GM12878 (cell line): ENCODE data around the gene SCAANT1. TPM values are rescaled to one million over a fixed set of nuclear protein-coding genes. Genes with fewer than 3 reads are reported as not detected.

Source experiments
- ATAC-seq: fragments of 200-7000 bp; cut with Tn5 transposase; 3 replicates; pipeline ENCODE4 v1.9.1; 2020; ENCODE audit warnings: mild to moderate bottlenecking, moderate library complexity
- BruUV-seq: library from RNA; stranded (reverse); fragments of 400-500 nt; replicated peaks from 2 replicates; lab custom pipeline; 2021; lab: Mats Ljungman, UMichigan
- CTCF ChIA-PET: fragments of 300-600 bp; sonication (Branson Sonifier 250); formaldehyde crosslinking; extraction: SDS; loops from one replicate; lab custom pipeline; 2021; ENCODE audit warnings: inconsistent platforms; lab: Yijun Ruan, JAX
- POLR2A ChIA-PET: fragments of 350-600 bp; formaldehyde crosslinking; extraction: SDS; loops from one replicate; lab custom pipeline; 2021; ENCODE audit warnings: inconsistent platforms; lab: Charles Lee
- RAD21 ChIA-PET: fragments of 300-600 bp; sonication (Branson Sonifier 250); formaldehyde crosslinking; loops from one replicate; lab custom pipeline; 2023; ENCODE audit warnings: antibody characterized with exemption; ENCODE audit not compliant: unreplicated experiment; lab: Charles Lee
- SMC1A ChIA-PET: fragments of 300-600 bp; sonication (Branson Sonifier 250); formaldehyde crosslinking; loops from one replicate; lab custom pipeline; 2023; ENCODE audit not compliant: unreplicated experiment, uncharacterized antibody; lab: Charles Lee
- DNase-seq: peaks from one replicate; pipeline ENCODE4 v3.0.0-alpha.2; 2011; ENCODE audit warnings: low read depth, low spot score
- FAIRE-seq: peaks from 3 replicates; lab custom pipeline; 2011; peaks lifted over from hg19 to GRCh38; lab: Jason Lieb, UNC
- H2AFZ ChIP-seq: 2 replicates; pipeline ENCODE4 v1.6.0; 2011; ENCODE audit warnings: low read depth, low read length, control low read depth; ENCODE audit not compliant: control insufficient read depth
- H3K27ac ChIP-seq: 2 replicates; pipeline ENCODE4 v1.5.1; 2011; ENCODE audit warnings: control low read depth; ENCODE audit not compliant: control insufficient read depth, insufficient read depth
- H3K27me3 ChIP-seq, 2 experiments: replicated peaks in 1 of 2; 2 replicates each; pipeline versions ENCODE4 v1.6.0 to v1.6.1; 2011; ENCODE audit warnings: low read length in 1 of 2; ENCODE audit not compliant: control insufficient read depth in 2 of 2, insufficient read depth in 2 of 2
- H3K36me3 ChIP-seq, 2 experiments: 2 replicates each; pipeline ENCODE4 v1.5.1; 2011; ENCODE audit warnings: low read length in 1 of 2; ENCODE audit not compliant: control insufficient read depth in 2 of 2, insufficient read depth in 2 of 2
- H3K4me1 ChIP-seq: 2 replicates; pipeline ENCODE4 v1.6.1; 2011; ENCODE audit warnings: mild to moderate bottlenecking, low read length, moderate library complexity, mixed read lengths; ENCODE audit not compliant: control insufficient read depth, insufficient read depth
- H3K4me2 ChIP-seq: 2 replicates; pipeline ENCODE4 v1.6.0; 2011; ENCODE audit warnings: control low read depth; ENCODE audit not compliant: control insufficient read depth, insufficient read depth
- H3K4me3 ChIP-seq: fragments of 200-600 bp; sonication (generic); 2 replicates; pipeline ENCODE4 v1.5.1; 2016
- H3K79me2 ChIP-seq: 2 replicates; pipeline ENCODE4 v1.6.0; 2011; ENCODE audit warnings: low read length; ENCODE audit not compliant: control insufficient read depth, insufficient read depth
- H3K9ac ChIP-seq: 2 replicates; pipeline ENCODE4 v1.8.0; 2011; ENCODE audit warnings: low read length, control low read depth, mixed read lengths; ENCODE audit not compliant: control insufficient read depth, insufficient read depth
- H3K9me3 ChIP-seq: replicated peaks from 3 replicates; pipeline ENCODE4 v1.5.1; 2011; ENCODE audit warnings: mild to moderate bottlenecking, low read length; ENCODE audit not compliant: control insufficient read depth, insufficient read depth
- H4K20me1 ChIP-seq: 2 replicates; pipeline ENCODE4 v1.6.0; 2011; ENCODE audit not compliant: control insufficient read depth, insufficient read depth
- MLLT1 ChIP-seq: fragments of 450-650 bp; IDR thresholded peaks from 2 replicates; pipeline ENCODE4 v1.6.1; 2016; ENCODE audit warnings: mild to moderate bottlenecking
- WGBS: methylation state at CpG from one replicate; pipeline ENCODE4 v1.1.6; 2016; ENCODE audit warnings: low lambda C conversion rate; ENCODE audit not compliant: insufficient replicate concordance, insufficient coverage; ENCODE audit errors: missing lambda C conversion rate; 5-methylcytosine and 5-hydroxymethylcytosine counted together
- in situ Hi-C: fragments of 300-500 bp; cut with MboI; formaldehyde crosslinking; loops from 9 replicates; pipeline ENCODE4 v1.14.3; 2018; ENCODE audit warnings: mixed read lengths
- intact Hi-C: fragments of 100-400 bp; cut with micrococcal nuclease; formaldehyde crosslinking; loops from one replicate; pipeline ENCODE4 v1.14.2; 2022; ENCODE audit not compliant: unreplicated experiment
- polyA plus RNA-seq, 11 experiments: library from polyadenylated mRNA; depleted of rRNA in 4 of 11; unstranded in 6 of 11; stranded (reverse) in 5 of 11; fragments of >200 nt; fragmentation: Nextera tagmentation in 4 of 11; fragmentation: Illumina TruSeq in 1 of 11; extraction: Ambion mirVana in 4 of 11; extraction: Trizol in 1 of 11; gene quantifications; 1 replicate in 1 of 11; 2 replicates in 10 of 11; pipeline versions ENCODE4 v1.2.1 to v1.2.3, GENCODE V29; 2011 to 2016; ENCODE audit warnings: inconsistent platforms in 2 of 11, missing spikeins in 2 of 11, low read depth in 1 of 11
- total RNA-seq, 4 experiments: library from RNA; depleted of rRNA in 3 of 4; stranded (reverse); fragments of >200 nt in 3 of 4; fragmentation: Illumina TruSeq in 1 of 4; extraction: Trizol in 1 of 4; gene quantifications; 2 replicates each; pipeline versions ENCODE4 v1.2.1 to v1.2.3, GENCODE V29; 2013 to 2021
- TF ChIP-seq, protein P1 (sequence below): fragments of 450-650 bp; IDR thresholded peaks from 2 replicates; pipeline ENCODE4 v1.6.1; 2016; ENCODE audit warnings: mild to moderate bottlenecking, moderate library complexity, borderline replicate concordance

SCAANT1 gene
- total and polyA plus RNA-seq, 10 of the 15 experiments (the other 5 are each of a cell fraction or from before 2014, with no cell fraction given): 0.60 to 1.7 (median 0.95) TPM; not detected in 6

DNA sequence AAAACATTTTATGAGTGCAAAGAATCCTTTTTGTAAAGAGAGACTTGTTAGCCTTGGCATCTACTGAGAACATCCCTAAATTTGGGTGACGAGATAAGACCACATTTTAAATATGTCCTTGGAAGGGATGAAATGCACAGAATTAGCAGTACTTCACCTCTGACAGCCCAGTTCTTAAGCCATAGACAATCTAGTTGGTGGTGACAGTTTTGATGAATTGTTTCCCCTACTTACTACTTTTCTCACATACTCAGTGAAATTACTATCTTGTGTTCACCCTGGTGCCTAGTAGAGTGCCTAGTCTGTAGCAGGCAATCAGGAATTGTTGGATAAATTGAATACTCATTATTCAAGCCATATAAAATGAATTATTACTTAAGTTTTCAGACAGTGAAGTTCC is 3.4 kb downstream of the SCAANT1 start:
- ATAC-seq (no peak), FAIRE-seq (no peak), DNase-seq (no peak)
- ChIA-PET CTCF (no interaction called here), SMC1A (interaction anchor here (1.4 to 2.0 kb wide), 2 partner anchors 12 to 31 kb away, joined by 9 to 10 read pairs; no protein-coding TSS in a partner anchor), POLR2A (no interaction called here), RAD21 (no interaction called here)
- Histone ChIP-seq H3K79me2 (peaks cover 12% of the 10 kb centered on the region), H3K36me3 (peaks cover 1 to 4% of the 10 kb centered on the region in 2 experiments; a peak in 2 of 4 replicates), H3K4me3 (no peak overlapping the region), H3K9me3 (no peaks in the 10 kb centered on the region), H4K20me1 (no peaks in the 10 kb centered on the region), H3K4me2 (no peak overlapping the region), H3K9ac (no peak overlapping the region), H2AFZ (no peak overlapping the region), H3K27ac (no peak overlapping the region), H3K27me3 (no peaks in the 10 kb centered on the region), H3K4me1 (peaks cover 16% of the 10 kb centered on the region)
- WGBS: 100% methylated on average over 1 of the region's 1 CpG
- in situ Hi-C loops: no loop called here
- no peak for TF ChIP-seq MLLT1
- TF ChIP-seq, protein P1, sequence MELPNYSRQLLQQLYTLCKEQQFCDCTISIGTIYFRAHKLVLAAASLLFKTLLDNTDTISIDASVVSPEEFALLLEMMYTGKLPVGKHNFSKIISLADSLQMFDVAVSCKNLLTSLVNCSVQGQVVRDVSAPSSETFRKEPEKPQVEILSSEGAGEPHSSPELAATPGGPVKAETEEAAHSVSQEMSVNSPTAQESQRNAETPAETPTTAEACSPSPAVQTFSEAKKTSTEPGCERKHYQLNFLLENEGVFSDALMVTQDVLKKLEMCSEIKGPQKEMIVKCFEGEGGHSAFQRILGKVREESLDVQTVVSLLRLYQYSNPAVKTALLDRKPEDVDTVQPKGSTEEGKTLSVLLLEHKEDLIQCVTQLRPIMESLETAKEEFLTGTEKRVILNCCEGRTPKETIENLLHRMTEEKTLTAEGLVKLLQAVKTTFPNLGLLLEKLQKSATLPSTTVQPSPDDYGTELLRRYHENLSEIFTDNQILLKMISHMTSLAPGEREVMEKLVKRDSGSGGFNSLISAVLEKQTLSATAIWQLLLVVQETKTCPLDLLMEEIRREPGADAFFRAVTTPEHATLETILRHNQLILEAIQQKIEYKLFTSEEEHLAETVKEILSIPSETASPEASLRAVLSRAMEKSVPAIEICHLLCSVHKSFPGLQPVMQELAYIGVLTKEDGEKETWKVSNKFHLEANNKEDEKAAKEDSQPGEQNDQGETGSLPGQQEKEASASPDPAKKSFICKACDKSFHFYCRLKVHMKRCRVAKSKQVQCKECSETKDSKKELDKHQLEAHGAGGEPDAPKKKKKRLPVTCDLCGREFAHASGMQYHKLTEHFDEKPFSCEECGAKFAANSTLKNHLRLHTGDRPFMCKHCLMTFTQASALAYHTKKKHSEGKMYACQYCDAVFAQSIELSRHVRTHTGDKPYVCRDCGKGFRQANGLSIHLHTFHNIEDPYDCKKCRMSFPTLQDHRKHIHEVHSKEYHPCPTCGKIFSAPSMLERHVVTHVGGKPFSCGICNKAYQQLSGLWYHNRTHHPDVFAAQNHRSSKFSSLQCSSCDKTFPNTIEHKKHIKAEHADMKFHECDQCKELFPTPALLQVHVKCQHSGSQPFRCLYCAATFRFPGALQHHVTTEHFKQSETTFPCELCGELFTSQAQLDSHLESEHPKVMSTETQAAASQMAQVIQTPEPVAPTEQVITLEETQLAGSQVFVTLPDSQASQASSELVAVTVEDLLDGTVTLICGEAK: no peak
- no TSS peak for BruUV-seq
- intact Hi-C loops: no loop called here
